GM19468 (cell line): Measurements from ENCODE around the gene DCAF16.

ENCODE experiments used
- ATAC-seq: cut with Tn5 transposase; IDR thresholded peaks from one replicate; pipeline ENCODE4 v1.9.1; 2021; ENCODE audit warnings: mild to moderate bottlenecking, moderate library complexity, moderate number of reproducible peaks; ENCODE audit not compliant: unreplicated experiment; ENCODE audit errors: extremely low read depth

DCAF16 gene

GRCh38 chr4:17753646-17754045 is 56.9 kb downstream of the DCAF16 start:
- no peak for ATAC-seq
